Body of pancreas (tissue), 4 donors: ENCODE data around the gene ARHGEF11. TPM values are rescaled to one million over a fixed set of nuclear protein-coding genes. Genes with fewer than 3 reads are reported as not detected.

ENCODE experiments used
- ATAC-seq: fragments of 150-250 bp; one replicate; pipeline ENCODE4 v1.9.1; 2016
- DNase-seq, 4 donors: peaks; one replicate each; pipeline ENCODE4 v3.0.0-alpha.2; 2019
- H3K27ac ChIP-seq, 4 donors: fragments of 200-600 bp; sonication (generic); 1 replicate in 3 of 4; 2 replicates in 1 of 4; pipeline versions ENCODE4 v1.5.1 to v1.6.1; 2016 to 2019; ENCODE audit warnings: mild to moderate bottlenecking in 1 of 4, mixed read lengths in 1 of 4, moderate library complexity in 1 of 4
- H3K27me3 ChIP-seq, 2 donors: fragments of 200-600 bp; sonication (generic); one replicate each; pipeline ENCODE4 v1.6.0; 2016; ENCODE audit warnings: mild to moderate bottlenecking in 1 of 2
- H3K36me3 ChIP-seq, 2 donors: fragments of 200-600 bp; sonication (generic); replicated peaks in 1 of 2; 2 replicates each; pipeline ENCODE4 v1.5.1; 2016; ENCODE audit warnings: low read depth in 2 of 2; ENCODE audit not compliant: insufficient read depth in 1 of 2
- H3K4me1 ChIP-seq: fragments of 200-600 bp; sonication (generic); one replicate; pipeline ENCODE4 v1.6.0; 2016
- H3K4me3 ChIP-seq, 2 donors: fragments of 200-600 bp; sonication (generic); 1 replicate in 1 of 2; 2 replicates in 1 of 2; pipeline ENCODE4 v1.5.1; 2016 to 2019
- H3K9me3 ChIP-seq, 3 donors: fragments of 200-600 bp; sonication (generic); 1 replicate in 2 of 3; 2 replicates in 1 of 3; pipeline ENCODE4 v1.5.1; 2016
- CTCF ChIP-seq, 7 experiments: fragments of 450-650 bp in 4 of 7; fragments of 200-600 bp in 3 of 7; sonication (generic) in 3 of 7; IDR thresholded peaks; one replicate each; pipeline ENCODE4 v1.5.1; 2016 to 2019; ENCODE audit warnings: antibody characterized with exemption in 7 of 7
- POLR2A ChIP-seq, 3 donors: fragments of 450-650 bp; IDR thresholded peaks; one replicate each; pipeline ENCODE4 v1.6.1; 2016; ENCODE audit warnings: antibody characterized with exemption in 3 of 3, mild to moderate bottlenecking in 2 of 3
- WGBS, 2 donors: methylation state at CpG; one replicate each; pipeline ENCODE4 v1.1.5; 2017; 5-methylcytosine and 5-hydroxymethylcytosine counted together
- intact Hi-C: fragments of 100-400 bp; cut with DNase I; formaldehyde crosslinking; loops from one replicate; pipeline ENCODE4 v1.15.1; 2023
- total RNA-seq, 2 donors: library from RNA; depleted of rRNA; stranded (reverse); fragments of >200 nt; gene quantifications; one replicate each; pipeline ENCODE4 v1.1.0, GENCODE V29; 2016

Gene ARHGEF11
- total RNA-seq, 2 donors from 2014 or later, result 17.9 to 29.7 TPM

- 41 to 42% methylated on average over 8 of the region's 8 CpGs for WGBS, 2 donors
- Histone ChIP-seq H3K27me3 (peaks cover 0 to 13% of the 10 kb centered on the region in 2 donors), H3K27ac (no peak overlapping the region), H3K9me3 (no peaks in the 10 kb centered on the region), H3K4me3 (no peak overlapping the region), H3K4me1 (peaks cover 12% of the 10 kb centered on the region), H3K36me3 (no peaks in the 10 kb centered on the region)
- peak; percentile 85 to 92 (median 86) for DNase-seq
- peak; percentile 75 for ATAC-seq
- TF ChIP-seq CTCF (IDR thresholded peaks at IDR 0.05) (peak; percentile 69 to 81 (median 78)), POLR2A (IDR thresholded peaks at IDR 0.05) (no peak)
- intact Hi-C loops, result loop anchor here (10.0 kb wide), 1 partner anchor 195 kb away; no protein-coding TSS in a partner anchor
Observed at GRCh38 chr1:156889802-156890580, 155.6 kb downstream of the ARHGEF11 start.

- DNase-seq, result no peak
- intact Hi-C loops, result loop anchor here (10.0 kb wide), 1 partner anchor 193 kb away; no protein-coding TSS in a partner anchor
- peaks cover 9% of the 10 kb centered on the region for H3K4me1 ChIP-seq
- TF ChIP-seq POLR2A (IDR thresholded peaks at IDR 0.05) (no peak), CTCF (IDR thresholded peaks at IDR 0.05) (no peak)
- H3K4me3 ChIP-seq, result no peak overlapping the region
- H3K36me3 ChIP-seq, result no peaks in the 10 kb centered on the region
- no peak for ATAC-seq
- H3K27ac ChIP-seq, result no peak overlapping the region
- H3K9me3 ChIP-seq, result no peaks in the 10 kb centered on the region
- WGBS, 2 donors, result 14 to 24% methylated on average over 6 of the region's 6 CpGs
- H3K27me3 ChIP-seq, result peaks cover 0 to under 1% of the 10 kb centered on the region in 2 donors
Observed at GRCh38 chr1:156887734-156888133, 157.8 kb downstream of the ARHGEF11 start.

DNA sequence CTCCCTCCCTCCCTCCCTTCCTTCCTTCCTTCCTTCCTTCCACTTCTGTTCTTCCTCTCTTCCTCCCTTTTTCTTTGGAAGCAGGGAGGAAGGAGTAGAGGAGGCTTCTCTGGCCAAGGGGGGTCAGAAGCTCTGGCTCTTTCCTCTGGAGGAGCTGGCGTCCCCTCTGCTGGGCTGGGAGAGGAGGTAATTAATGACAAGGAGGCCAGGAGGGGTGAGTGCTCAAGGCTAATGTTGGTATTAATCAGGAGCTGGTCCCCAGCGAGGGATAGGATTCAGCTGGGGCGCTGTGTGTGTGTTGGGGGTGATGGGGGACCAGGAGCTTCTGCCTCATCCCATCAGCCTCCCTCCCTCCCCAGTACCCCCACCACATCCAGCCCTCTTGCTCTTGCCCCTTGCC lies 158.2 kb downstream of the ARHGEF11 start:
- Histone ChIP-seq H3K4me3 (no peak overlapping the region), H3K36me3 (no peaks in the 10 kb centered on the region), H3K4me1 (peaks cover 4% of the 10 kb centered on the region), H3K9me3 (no peaks in the 10 kb centered on the region), H3K27ac (no peak overlapping the region), H3K27me3 (no peaks in the 10 kb centered on the region)
- WGBS, 2 donors, result 25 to 27% methylated on average over 3 of the region's 3 CpGs
- TF ChIP-seq CTCF (IDR thresholded peaks at IDR 0.05) (no peak), POLR2A (IDR thresholded peaks at IDR 0.05) (no peak)
- ATAC-seq (no peak), DNase-seq (no peak)
- intact Hi-C loops, result loop anchor here (10.0 kb wide), 1 partner anchor 193 kb away; no protein-coding TSS in a partner anchor

GRCh38 chr1:156886583-156887281 lies 158.8 kb downstream of the ARHGEF11 start:
- ATAC-seq (no peak), DNase-seq (no peak)
- WGBS, 2 donors, result 35 to 39% methylated on average over 6 of the region's 6 CpGs
- no peaks in the 10 kb centered on the region for H3K4me1 ChIP-seq
- no peak overlapping the region for H3K27ac ChIP-seq
- no peaks in the 10 kb centered on the region for H3K36me3 ChIP-seq
- H3K9me3 ChIP-seq, result no peaks in the 10 kb centered on the region
- no peaks in the 10 kb centered on the region for H3K27me3 ChIP-seq
- H3K4me3 ChIP-seq, result no peak overlapping the region
- intact Hi-C loops, result loop anchor here (10.0 kb wide), 1 partner anchor 192 kb away; no protein-coding TSS in a partner anchor
- TF ChIP-seq CTCF (IDR thresholded peaks at IDR 0.05), result no peak
- TF ChIP-seq POLR2A (IDR thresholded peaks at IDR 0.05), result no peak
